Suppressor macrophage (primary cell): ENCODE measurements around the gene NEK7.

Experiments used
- DNase-seq, 4 experiments: peaks; one replicate each; pipeline ENCODE4 v3.0.0-alpha.2; 2020 to 2022

The NEK7 gene

GRCh38 chr1:198147216-198147615, 9.6 kb upstream of the NEK7 start:
- DNase-seq, result no peak

GRCh38 chr1:198150369-198150768, 6.4 kb upstream of the NEK7 start:
- DNase-seq, result no peak

- DNase-seq, result no peak
Measured at GRCh38 chr1:198151688-198152087, 5.1 kb upstream of the NEK7 start.

GRCh38 chr1:198153103-198153502, 3.7 kb upstream of the NEK7 start:
- peak in 3 of 4 experiments; percentile 42 to 44 (median 43) for DNase-seq

GRCh38 chr1:198153804-198154203, 3.0 kb upstream of the NEK7 start:
- no peak for DNase-seq

- no peak for DNase-seq
Measured at GRCh38 chr1:198155253-198155652, 1.5 kb upstream of the NEK7 start.

- peak; percentile 75 to 84 (median 80) for DNase-seq
Measured at GRCh38 chr1:198156111-198156744, 570 bp upstream of the NEK7 start.

- DNase-seq, result peak; percentile 90 to 96 (median 94)
Measured at GRCh38 chr1:198157241-198157846, 546 bp downstream of the NEK7 start.

- peak in 3 of 4 experiments; percentile 36 to 42 (median 38) for DNase-seq
Measured at GRCh38 chr1:198157847-198158725, 1.3 kb downstream of the NEK7 start.

- peak; percentile 91 to 95 (median 92) for DNase-seq
Measured at GRCh38 chr1:198158735-198159589, 2.2 kb downstream of the NEK7 start.

GRCh38 chr1:198160222-198160621, 3.4 kb downstream of the NEK7 start:
- DNase-seq, result no peak

- DNase-seq, result no peak
Measured at GRCh38 chr1:198160946-198161614, 4.3 kb downstream of the NEK7 start.

- no peak for DNase-seq
Measured at GRCh38 chr1:198161718-198162090, 4.9 kb downstream of the NEK7 start.

- peak; percentile 71 to 89 (median 83) for DNase-seq
Measured at GRCh38 chr1:198162091-198162767, 5.4 kb downstream of the NEK7 start.

GRCh38 chr1:198165927-198166647, 9.3 kb downstream of the NEK7 start:
- DNase-seq, result no peak

GRCh38 chr1:198166900-198167299, 10.1 kb downstream of the NEK7 start:
- DNase-seq, result no peak

- DNase-seq, result peak in 2 of 4 experiments; percentile 23 to 32
Measured at GRCh38 chr1:198167436-198167934, 10.7 kb downstream of the NEK7 start.

- no peak for DNase-seq
Measured at GRCh38 chr1:198168227-198168626, 11.4 kb downstream of the NEK7 start.

GRCh38 chr1:198169672-198170071, 12.9 kb downstream of the NEK7 start:
- DNase-seq, result peak in 1 of 4 experiments; percentile 9
